GM19463 (cell line): ENCODE data around the gene VPS37D.

Source experiments
- ATAC-seq: cut with Tn5 transposase; IDR thresholded peaks from one replicate; pipeline ENCODE4 v1.9.1; 2021; ENCODE audit warnings: mild to moderate bottlenecking, moderate library complexity; ENCODE audit not compliant: unreplicated experiment

VPS37D gene

DNA sequence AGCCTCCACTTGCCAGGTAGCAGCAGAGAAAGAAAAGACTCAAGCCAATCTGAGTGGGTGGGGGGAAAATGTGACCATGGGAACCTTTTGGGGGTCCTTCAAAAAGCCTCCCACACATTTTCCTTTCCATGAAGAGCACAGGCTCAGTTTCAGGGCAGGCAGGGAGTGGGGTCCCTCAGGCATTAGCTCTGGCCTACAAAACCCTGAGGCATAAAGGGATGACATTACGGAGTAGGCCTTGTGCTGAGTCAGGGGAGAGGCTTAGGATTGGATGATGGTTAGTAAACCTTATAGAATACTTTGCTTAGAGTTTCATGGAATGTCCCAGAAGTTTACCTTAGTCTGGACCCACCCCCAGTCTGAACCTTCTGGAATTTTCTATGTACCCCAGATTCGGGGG is 12.1 kb downstream of the VPS37D start:
- ATAC-seq, result no peak

DNA sequence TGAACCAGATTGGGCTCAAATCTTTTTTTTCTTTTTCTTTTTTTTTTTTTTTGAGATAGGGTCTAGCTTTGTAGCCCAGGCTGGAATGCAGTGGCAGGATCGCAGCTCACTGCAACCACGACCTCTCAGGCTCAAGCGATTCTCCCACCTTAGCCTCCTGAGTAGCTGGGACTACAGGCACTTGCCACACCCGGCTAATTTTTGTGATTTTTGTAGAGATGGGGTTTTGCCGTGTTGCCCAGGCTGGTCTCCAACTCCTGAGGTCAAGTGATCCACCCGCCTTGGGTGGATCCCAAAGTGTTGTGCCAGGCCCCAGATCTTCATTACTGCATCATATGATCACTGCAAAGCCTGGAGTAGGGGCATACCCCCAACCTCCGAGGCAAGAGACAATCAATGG is 12.9 kb downstream of the VPS37D start:
- no peak for ATAC-seq

GRCh38 chr7:73681031-73681430 is 13.4 kb downstream of the VPS37D start:
- no peak for ATAC-seq

DNA sequence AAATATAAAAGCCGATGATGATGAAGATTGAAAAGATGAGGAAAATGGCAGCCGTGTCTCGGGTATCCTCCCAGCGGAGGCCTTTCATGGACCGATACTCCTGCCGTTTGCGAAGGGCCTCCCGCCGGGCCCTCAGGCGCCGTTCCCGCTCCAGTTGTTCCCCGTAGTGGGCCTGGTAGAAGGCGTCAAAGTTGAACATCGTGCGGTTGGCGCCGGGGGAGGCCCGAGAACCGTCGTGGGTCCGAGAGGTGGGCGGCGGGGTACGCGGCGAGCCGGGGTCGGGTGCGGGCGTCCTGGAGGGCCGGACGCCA is 15.1 kb downstream of the VPS37D start:
- ATAC-seq, result no peak

DNA sequence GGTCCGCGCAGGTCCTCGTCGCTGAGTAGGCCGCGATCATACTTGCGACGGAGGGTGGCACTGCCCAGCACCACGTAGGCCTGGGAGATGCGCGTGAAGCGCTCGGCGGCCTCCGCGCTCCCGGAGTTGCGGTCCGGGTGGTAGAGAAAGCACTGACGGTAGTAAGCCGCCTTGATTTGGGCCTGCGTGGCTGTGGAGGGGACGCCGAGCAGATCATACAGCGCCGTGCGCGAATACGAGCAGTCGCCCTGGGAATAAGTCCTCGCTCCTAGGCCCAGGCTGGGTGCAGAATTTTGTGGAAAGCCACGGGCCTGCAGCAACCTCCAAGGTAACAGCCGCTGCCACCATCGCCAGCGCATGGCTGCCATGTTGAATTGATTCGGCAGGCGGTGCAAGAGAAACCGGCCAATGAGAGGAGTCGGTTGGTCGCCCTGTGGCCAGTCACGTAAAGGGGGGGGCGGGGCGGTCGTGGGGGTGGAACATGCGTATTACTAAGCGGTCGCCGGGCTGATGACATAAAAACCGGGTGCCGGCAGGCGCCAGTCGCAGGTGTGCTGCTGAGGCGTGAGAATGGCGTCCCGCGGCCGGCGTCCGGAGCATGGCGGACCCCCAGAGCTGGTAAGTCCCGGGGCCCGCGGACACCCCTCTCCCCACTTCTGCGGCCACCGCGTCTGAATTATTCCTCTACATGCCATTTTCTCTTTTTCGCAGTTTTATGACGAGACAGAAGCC is 15.6 kb downstream of the VPS37D start, which contains the start of the genes BUD23 and DNAJC30:
BUD23 (plus strand) TSS at position 542 of the 732 bp plus-strand sequence; CDS start at position 571, 29 bp downstream.
DNAJC30 (minus strand) TSS at position 398 of the 732 bp plus-strand sequence; CDS start at position 368, 30 bp downstream.
- ATAC-seq, result peak; percentile 97

DNA sequence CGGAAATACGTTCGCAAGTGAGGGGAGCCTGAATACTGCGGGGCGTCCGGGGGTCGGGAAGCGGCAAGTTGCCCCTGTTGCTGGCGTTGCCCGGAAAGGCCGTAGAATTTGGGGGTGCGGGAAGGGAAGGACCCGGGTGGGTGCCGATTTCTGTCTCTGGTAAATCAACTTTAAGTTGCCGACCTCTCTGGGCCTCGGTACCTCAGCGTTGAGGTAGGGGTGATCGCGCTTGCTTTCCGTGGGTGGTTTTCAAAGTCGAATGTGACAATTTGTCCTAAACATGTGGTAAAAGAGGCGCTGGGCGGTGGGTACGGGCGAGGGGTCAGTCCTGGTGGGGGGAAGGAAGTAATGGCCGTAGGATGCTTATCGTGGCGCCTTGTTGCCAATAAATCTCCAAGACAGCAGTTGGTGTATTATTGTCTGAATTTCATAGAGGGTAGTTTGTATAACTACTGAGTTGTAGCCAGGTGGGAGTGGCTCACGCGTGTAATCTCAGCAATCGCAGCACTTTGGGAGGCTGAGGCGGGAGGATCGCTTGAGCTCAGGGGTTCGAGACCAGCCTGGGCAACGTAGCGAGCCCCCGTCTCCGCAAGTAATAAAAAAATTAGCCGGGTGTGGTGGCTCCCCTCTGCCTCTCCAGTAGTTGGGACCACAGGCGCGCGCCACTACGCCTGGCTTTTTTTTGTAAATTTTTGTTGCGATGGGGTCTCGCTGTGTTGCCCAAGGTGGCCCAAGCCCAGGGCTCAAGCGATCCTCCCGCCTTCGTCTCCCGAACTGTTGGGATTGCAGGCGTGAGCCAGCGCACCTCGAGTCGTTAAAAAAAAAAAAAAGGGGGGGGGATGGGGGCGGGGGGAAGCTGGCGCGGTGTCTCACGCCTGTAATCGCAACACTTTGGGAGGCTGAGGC is 16.4 kb downstream of the VPS37D start:
- no peak for ATAC-seq

DNA sequence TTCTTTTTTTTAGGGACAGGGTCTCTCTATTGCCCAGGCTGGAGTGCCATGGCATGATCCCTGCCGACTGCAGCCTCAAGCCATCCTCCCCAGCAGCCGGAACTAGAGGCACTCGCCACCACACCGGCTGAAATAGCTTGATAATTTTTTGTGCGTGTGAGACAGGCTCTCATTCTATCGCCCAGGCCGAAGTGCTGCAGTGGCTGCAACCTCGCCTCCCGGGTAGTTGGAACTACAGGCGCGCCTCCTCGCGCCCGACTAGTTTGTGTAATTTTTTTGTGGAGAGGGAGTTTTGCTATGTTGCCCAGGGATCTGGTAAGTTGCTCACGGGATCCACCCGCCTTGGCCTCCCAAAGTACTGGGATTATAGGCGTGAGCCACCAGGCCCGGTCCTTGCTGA is 17.7 kb downstream of the VPS37D start:
- ATAC-seq, result no peak

DNA sequence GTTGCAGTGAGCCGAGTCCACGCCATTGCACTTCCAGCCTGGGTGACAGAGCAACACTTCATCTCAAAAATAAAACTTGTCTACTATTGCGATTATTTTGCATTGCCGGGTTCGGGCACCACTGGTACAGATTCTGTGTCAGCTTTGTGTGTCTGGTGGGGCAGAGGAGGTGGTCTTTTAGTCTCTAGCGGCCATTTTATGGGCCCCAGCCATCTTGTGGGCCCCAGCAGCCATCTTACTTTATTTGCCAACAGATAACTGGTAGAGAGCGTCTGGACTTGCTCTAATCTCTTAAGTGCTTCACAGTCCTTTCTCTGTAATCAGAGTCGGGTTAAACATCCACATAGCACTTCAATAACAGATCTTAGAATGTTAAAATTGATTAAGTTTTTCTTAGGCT is 20.7 kb downstream of the VPS37D start:
- ATAC-seq, result no peak

- ATAC-seq, result no peak
Measured at GRCh38 chr7:73690646-73691045, 23.0 kb downstream of the VPS37D start.

GRCh38 chr7:73696372-73696771 is 28.7 kb downstream of the VPS37D start:
- no peak for ATAC-seq

GRCh38 chr7:73698410-73698809 is 30.8 kb downstream of the VPS37D start:
- no peak for ATAC-seq

- no peak for ATAC-seq
Measured at GRCh38 chr7:73699370-73700068, 31.9 kb downstream of the VPS37D start.

DNA sequence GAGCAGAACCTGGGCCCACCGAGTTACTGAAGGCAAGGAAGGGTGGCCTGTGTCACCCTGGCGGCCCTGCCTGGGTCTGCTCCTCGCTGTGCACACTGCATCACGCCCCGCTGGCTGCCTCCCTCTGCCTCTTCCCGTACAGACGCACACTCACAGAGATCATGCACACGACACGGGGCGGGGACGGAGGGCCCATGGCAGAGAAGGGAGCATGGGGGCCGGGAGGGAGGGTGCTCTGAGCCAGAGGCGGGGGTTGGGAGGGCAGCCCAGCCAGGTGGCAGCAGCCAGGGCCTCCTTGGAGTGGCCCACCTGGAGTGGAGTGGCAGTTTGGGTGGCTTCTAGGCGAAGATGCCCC is 32.4 kb downstream of the VPS37D start:
- ATAC-seq, result no peak

GRCh38 chr7:73700581-73701134 is 33.0 kb downstream of the VPS37D start:
- no peak for ATAC-seq

DNA sequence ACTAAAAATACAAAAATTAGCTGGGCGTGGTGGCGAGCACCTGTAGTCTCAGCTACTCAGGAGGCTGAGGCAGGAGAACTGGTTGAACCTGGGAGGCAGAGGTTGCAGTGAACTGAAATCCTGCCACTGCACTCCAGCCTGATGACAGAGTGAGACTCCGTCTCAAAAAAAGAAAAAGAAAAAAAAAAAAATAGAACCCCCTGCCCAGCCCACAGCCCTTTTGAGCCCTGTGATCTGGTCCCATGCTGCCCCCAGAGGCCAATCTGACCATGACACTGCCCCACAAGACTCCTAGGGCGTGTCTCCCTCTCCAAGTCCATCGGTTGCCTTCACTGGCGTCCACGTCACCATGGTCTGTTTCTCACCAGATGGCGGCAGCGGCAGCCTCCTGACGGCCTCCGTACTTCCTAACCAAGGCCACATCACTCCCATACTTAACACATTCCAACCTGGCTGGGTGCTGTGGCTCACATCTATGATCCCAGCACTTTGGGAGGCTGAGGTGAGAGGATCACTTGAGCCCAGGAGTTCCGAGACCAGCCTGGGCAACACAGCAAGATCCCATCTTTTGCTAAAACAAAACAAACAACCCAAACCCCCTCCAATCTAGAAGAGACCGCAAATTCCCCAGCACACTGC is 33.8 kb downstream of the VPS37D start:
- no peak for ATAC-seq

DNA sequence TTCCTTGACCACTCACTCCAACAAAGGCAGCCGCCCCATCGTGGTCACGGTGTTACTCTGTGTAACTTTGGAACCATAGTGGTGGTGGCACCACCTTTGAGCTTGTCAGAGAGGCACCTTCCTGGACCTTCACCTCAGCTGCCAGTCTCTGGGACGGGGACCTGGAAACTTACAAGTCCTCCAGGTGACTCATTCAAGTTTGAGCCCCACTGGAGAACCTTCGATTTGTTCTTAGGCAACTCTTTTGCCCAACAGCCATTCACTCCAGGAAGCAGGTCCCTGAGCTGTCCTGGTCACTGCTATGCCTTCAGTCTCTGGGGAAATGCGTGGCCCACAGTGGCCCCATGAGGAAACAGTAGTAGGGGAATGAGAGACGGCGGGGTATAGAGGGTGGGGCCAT is 34.6 kb downstream of the VPS37D start:
- no peak for ATAC-seq

- ATAC-seq, result no peak
Measured at GRCh38 chr7:73702665-73703064, 35.0 kb downstream of the VPS37D start.

DNA sequence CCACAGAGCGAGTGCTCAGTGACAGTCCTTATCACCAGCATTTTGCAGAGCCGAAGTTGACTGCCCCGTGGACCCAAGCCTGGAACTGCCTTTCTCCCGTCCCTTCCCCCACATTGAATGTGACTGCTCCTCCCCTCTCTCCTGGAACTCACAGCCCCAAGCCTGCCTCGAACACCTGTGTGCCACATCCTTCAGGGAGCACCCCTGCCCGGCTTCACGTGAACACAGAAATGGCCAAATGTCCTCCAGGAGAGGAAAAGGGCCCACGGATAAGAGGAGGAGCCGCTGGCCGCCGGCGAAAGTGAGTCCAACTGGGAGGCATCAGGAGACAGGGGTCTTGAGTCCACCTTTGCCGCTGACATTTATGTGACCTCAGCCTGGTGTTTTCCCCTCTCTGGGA is 35.6 kb downstream of the VPS37D start:
- no peak for ATAC-seq

- no peak for ATAC-seq
Measured at GRCh38 chr7:73703757-73704639, 36.4 kb downstream of the VPS37D start.
